ENCODE results near the gene NUCB2.

The NUCB2 gene

GRCh38 chr11:17300372-17300771 lies 23.8 kb downstream of the NUCB2 start:
- H3K27me3 ChIP-seq (ENCODE audit: insufficient read depth, poor library complexity, severe bottlenecking), result no peaks in the 10 kb centered on the region
- TF ChIP-seq GABPA (IDR thresholded peaks at IDR 0.05; ENCODE audit: low read depth) (no peak), POLR2AphosphoS5 (IDR thresholded peaks at IDR 0.05; ENCODE audit: low read depth) (no peak), SPI1 (IDR thresholded peaks at IDR 0.05; ENCODE audit: borderline replicate concordance, low read depth) (no peak), CTCF (IDR thresholded peaks at IDR 0.05; ENCODE audit: insufficient read depth, low read length) (no peak), REST (IDR thresholded peaks at IDR 0.05; ENCODE audit: insufficient replicate concordance, low read depth) (no peak)
- DNase-seq (ENCODE audit: low read depth in 1 of 2, low spot score in 1 of 2), result no peak
- H3K27ac ChIP-seq (replicated peaks), result no peak overlapping the region
- H3K4me3 ChIP-seq (replicated peaks; ENCODE audit: insufficient read depth, low read length), result no peak overlapping the region

- Histone ChIP-seq H3K27ac (replicated peaks) (no peak overlapping the region), H3K27me3 (ENCODE audit: insufficient read depth, poor library complexity, severe bottlenecking) (no peaks in the 10 kb centered on the region), H3K4me3 (replicated peaks; ENCODE audit: insufficient read depth, low read length) (no peak overlapping the region)
- TF ChIP-seq SPI1 (IDR thresholded peaks at IDR 0.05; ENCODE audit: borderline replicate concordance, low read depth) (no peak), GABPA (IDR thresholded peaks at IDR 0.05; ENCODE audit: low read depth) (no peak), POLR2AphosphoS5 (IDR thresholded peaks at IDR 0.05; ENCODE audit: low read depth) (no peak), CTCF (IDR thresholded peaks at IDR 0.05; ENCODE audit: insufficient read depth, low read length) (no peak), REST (IDR thresholded peaks at IDR 0.05; ENCODE audit: insufficient replicate concordance, low read depth) (no peak)
- no peak for DNase-seq (ENCODE audit: low read depth in 1 of 2, low spot score in 1 of 2)
Observed at GRCh38 chr11:17313349-17314231, 37.1 kb downstream of the NUCB2 start.

- DNase-seq (ENCODE audit: low read depth in 1 of 2, low spot score in 1 of 2), result no peak
- Histone ChIP-seq H3K27me3 (ENCODE audit: insufficient read depth, poor library complexity, severe bottlenecking) (no peaks in the 10 kb centered on the region), H3K27ac (replicated peaks) (no peak overlapping the region), H3K4me3 (replicated peaks; ENCODE audit: insufficient read depth, low read length) (no peak overlapping the region)
- TF ChIP-seq GABPA (IDR thresholded peaks at IDR 0.05; ENCODE audit: low read depth), result no peak
- no peak for TF ChIP-seq SPI1 (IDR thresholded peaks at IDR 0.05; ENCODE audit: borderline replicate concordance, low read depth)
- no peak for TF ChIP-seq POLR2AphosphoS5 (IDR thresholded peaks at IDR 0.05; ENCODE audit: low read depth)
- TF ChIP-seq CTCF (IDR thresholded peaks at IDR 0.05; ENCODE audit: insufficient read depth, low read length), result no peak
Observed at GRCh38 chr11:17314232-17314547, 37.7 kb downstream of the NUCB2 start.
